Muscle of leg (tissue), 11 donors: ENCODE data around the gene MMS19. TPM values are rescaled to one million over a fixed set of nuclear protein-coding genes. Genes with fewer than 3 reads are reported as not detected.
A peak's percentile ranks its signal among the peaks of the same experiment; 100 is the strongest.

Experiments used
- DNase-seq: peaks from one replicate; pipeline ENCODE4 v3.0.0; 2013
- H3K27ac ChIP-seq: one replicate; pipeline ENCODE4 v1.5.1; 2013; ENCODE audit warnings: mild to moderate bottlenecking, low read length, control low read depth
- H3K27me3 ChIP-seq: one replicate; pipeline ENCODE4 v1.6.1; 2013; ENCODE audit warnings: low read length; ENCODE audit not compliant: control insufficient read depth, insufficient read depth
- H3K36me3 ChIP-seq: one replicate; pipeline ENCODE4 v1.6.1; 2013; ENCODE audit warnings: low read length; ENCODE audit not compliant: control insufficient read depth, insufficient read depth
- H3K4me1 ChIP-seq: one replicate; pipeline ENCODE4 v1.6.1; 2013; ENCODE audit warnings: low read length; ENCODE audit not compliant: control insufficient read depth, insufficient read depth
- H3K4me3 ChIP-seq: one replicate; pipeline ENCODE4 v1.5.1; 2013; ENCODE audit warnings: low read length, control low read depth
- H3K9me3 ChIP-seq: replicated peaks from 2 replicates; pipeline ENCODE4 v1.6.1; 2013; ENCODE audit warnings: low read depth, low read length; ENCODE audit not compliant: control insufficient read depth
- WGBS: methylation state at CpG from one replicate; pipeline ENCODE4 v1.1.5; 2013; ENCODE audit warnings: missing lambda C conversion rate; ENCODE audit not compliant: insufficient coverage; 5-methylcytosine and 5-hydroxymethylcytosine counted together
- polyA plus RNA-seq, 8 donors: library from polyadenylated mRNA; unstranded; fragments of 120-200 nt; gene quantifications; one replicate each; pipeline versions ENCODE4 v1.2.1 to v1.2.3, GENCODE V29; 2013; ENCODE audit warnings: inconsistent platforms in 1 of 8, low replicate concordance in 1 of 8; ENCODE audit not compliant: insufficient read length in 8 of 8, insufficient read depth in 1 of 8
- total RNA-seq: library from RNA; stranded (reverse); fragments of 120-200 nt; gene quantifications from one replicate; pipeline ENCODE4 v1.2.4, GENCODE V29; 2013

The MMS19 gene
- total and polyA plus RNA-seq, 9 donors, result 51.9 to 70.8 (median 64.9) TPM

DNA sequence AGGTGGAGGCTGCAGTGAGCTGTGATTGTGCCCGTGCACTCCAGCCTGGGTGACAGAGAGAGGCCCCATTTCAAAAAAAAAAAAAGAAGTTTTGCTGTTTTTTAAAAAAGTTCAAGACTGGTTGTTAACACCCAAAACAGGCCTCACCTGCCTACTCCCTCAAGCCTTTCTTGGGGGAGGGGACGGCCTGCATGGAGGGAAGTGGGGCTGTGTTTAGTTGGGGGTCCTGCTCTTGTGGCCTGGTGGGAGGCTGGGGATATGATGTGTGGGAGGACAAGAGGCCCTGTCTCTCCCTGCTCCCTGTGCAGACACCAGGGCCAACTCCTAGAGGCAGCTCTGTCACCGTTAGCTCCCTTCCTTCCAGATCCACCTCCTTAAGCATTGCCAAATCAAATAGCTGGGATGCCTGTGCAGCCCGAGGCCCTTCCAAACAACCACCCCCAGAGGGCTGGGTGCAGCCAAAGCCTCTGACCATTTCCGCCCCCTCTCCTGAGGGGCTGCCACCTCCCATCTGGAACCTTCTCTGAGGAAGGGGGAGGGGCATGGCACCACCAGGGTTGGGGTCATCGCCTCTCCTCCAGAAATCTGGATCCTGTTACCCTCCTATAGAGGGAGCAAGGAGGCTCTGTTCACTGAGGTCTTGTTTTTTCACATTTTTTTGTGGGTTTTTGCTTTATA is 41.4 kb upstream of the MMS19 start:
- H3K27me3 ChIP-seq, result no peaks in the 10 kb centered on the region
- no peak overlapping the region for H3K4me3 ChIP-seq
- H3K36me3 ChIP-seq, result peaks cover 3% of the 10 kb centered on the region
- H3K9me3 ChIP-seq, result no peaks in the 10 kb centered on the region
- peak overlapping the region; percentile 64 for H3K27ac ChIP-seq
- H3K4me1 ChIP-seq, result peaks cover 47% of the 10 kb centered on the region
- WGBS, result 20% methylated on average over 1 of the region's 6 CpGs
- DNase-seq, result peak; percentile 58

DNA sequence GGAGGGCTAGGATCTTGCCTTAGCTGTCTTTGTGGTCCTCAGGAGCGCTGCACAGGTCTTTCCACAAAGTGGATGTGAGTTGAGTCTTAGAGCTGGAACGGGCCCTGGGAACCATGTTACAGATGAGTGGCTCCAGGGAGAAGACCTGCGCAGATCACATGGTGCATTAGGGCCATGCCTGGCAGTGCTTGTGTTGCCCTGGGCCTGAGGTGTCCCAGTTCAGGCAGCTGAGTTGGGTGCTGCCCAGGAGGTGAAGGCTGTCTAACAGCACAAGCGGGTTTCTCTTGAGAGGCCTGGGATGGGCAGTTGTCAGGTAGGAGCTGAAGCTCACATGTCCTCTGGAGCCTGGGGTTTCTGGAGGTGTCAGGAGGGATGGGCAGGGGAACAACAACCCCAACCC is 40.6 kb upstream of the MMS19 start:
- no peaks in the 10 kb centered on the region for H3K9me3 ChIP-seq
- H3K27me3 ChIP-seq, result no peaks in the 10 kb centered on the region
- 80% methylated on average over 2 of the region's 4 CpGs for WGBS
- H3K27ac ChIP-seq, result peak overlapping the region; percentile 7
- peaks cover 49% of the 10 kb centered on the region for H3K4me1 ChIP-seq
- H3K4me3 ChIP-seq, result no peak overlapping the region
- peaks cover 3% of the 10 kb centered on the region for H3K36me3 ChIP-seq
- DNase-seq, result no peak

- no peaks in the 10 kb centered on the region for H3K27me3 ChIP-seq
- no peak for DNase-seq
- peaks cover 49% of the 10 kb centered on the region for H3K4me1 ChIP-seq
- no peak overlapping the region for H3K4me3 ChIP-seq
- peaks cover 3% of the 10 kb centered on the region for H3K36me3 ChIP-seq
- no peaks in the 10 kb centered on the region for H3K9me3 ChIP-seq
- H3K27ac ChIP-seq, result peak overlapping the region; percentile 7
- 42% methylated on average over 3 of the region's 4 CpGs for WGBS
Observed at GRCh38 chr10:97538411-97538810, 40.2 kb upstream of the MMS19 start.

- H3K27me3 ChIP-seq, result no peaks in the 10 kb centered on the region
- no CpG with 5 or more reads among the region's 5 CpGs for WGBS
- H3K4me1 ChIP-seq, result peaks cover 46% of the 10 kb centered on the region
- no peak overlapping the region for H3K27ac ChIP-seq
- no peak overlapping the region for H3K4me3 ChIP-seq
- H3K9me3 ChIP-seq, result no peaks in the 10 kb centered on the region
- no peak for DNase-seq
- H3K36me3 ChIP-seq, result peaks cover 3% of the 10 kb centered on the region
Observed at GRCh38 chr10:97537186-97537869, 39.1 kb upstream of the MMS19 start.

GRCh38 chr10:97534746-97535367 is 36.6 kb upstream of the MMS19 start:
- no peak overlapping the region for H3K27ac ChIP-seq
- H3K4me3 ChIP-seq, result no peak overlapping the region
- no peak for DNase-seq
- WGBS, result 95% methylated on average over 2 of the region's 6 CpGs
- H3K27me3 ChIP-seq, result no peaks in the 10 kb centered on the region
- H3K9me3 ChIP-seq, result no peaks in the 10 kb centered on the region
- H3K4me1 ChIP-seq, result peaks cover 25% of the 10 kb centered on the region
- peaks cover 3% of the 10 kb centered on the region for H3K36me3 ChIP-seq

- H3K27me3 ChIP-seq, result no peaks in the 10 kb centered on the region
- H3K4me3 ChIP-seq, result no peak overlapping the region
- H3K27ac ChIP-seq, result no peak overlapping the region
- peaks cover 3% of the 10 kb centered on the region for H3K36me3 ChIP-seq
- WGBS, result 70% methylated on average over 5 of the region's 6 CpGs
- no peaks in the 10 kb centered on the region for H3K9me3 ChIP-seq
- DNase-seq, result no peak
- H3K4me1 ChIP-seq, result peaks cover 21% of the 10 kb centered on the region
Observed at GRCh38 chr10:97533888-97534287, 35.7 kb upstream of the MMS19 start.

- peak overlapping the region; percentile 62 for H3K27ac ChIP-seq
- H3K9me3 ChIP-seq, result no peaks in the 10 kb centered on the region
- H3K4me3 ChIP-seq, result no peak overlapping the region
- peak; percentile 50 for DNase-seq
- H3K36me3 ChIP-seq, result peaks cover 3% of the 10 kb centered on the region
- WGBS, result 68% methylated on average over 5 of the region's 12 CpGs
- no peaks in the 10 kb centered on the region for H3K27me3 ChIP-seq
- peaks cover 21% of the 10 kb centered on the region for H3K4me1 ChIP-seq
Observed at GRCh38 chr10:97532935-97533671, 34.9 kb upstream of the MMS19 start.

GRCh38 chr10:97531401-97531986 is 33.3 kb upstream of the MMS19 start:
- WGBS, result 92% methylated on average over 6 of the region's 10 CpGs
- no peaks in the 10 kb centered on the region for H3K36me3 ChIP-seq

DNA sequence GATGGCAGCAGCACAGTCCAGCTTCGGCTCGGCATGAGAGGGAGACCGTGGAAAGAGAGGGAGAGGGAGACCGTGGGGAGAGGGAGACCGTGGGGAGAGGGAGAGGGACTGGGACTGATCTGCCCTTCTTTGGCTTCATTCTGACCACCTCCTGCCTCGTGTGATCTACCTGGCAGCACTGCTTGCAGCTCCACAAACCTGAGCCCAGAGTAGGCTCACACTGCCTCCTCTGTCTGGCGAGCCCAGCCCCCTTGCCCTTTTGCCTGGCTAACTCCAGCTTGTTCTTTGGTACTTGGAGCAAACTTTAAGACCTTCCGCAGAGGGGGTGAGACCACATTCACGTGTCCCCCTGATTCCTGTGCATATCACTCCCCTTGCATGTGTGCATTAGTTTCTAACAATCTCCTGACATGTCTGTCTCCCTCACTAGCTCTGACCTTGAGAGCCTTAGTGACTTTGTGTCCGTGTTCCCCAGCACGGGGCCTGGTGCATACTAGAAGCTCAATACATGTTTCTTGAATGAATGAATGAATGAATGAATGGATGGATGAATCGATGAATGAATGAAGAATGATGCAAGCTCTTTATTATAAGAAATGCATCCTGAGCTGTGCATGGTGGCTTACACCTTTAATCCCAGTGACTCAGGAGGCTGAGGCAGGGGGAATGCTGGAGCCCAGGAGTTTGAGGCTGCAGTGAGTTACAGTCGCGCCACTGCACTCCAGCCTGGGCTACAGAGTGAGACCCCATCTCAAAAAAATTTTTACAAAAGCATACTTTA is 31.7 kb upstream of the MMS19 start:
- 87% methylated on average over 4 of the region's 14 CpGs for WGBS
- Histone ChIP-seq H3K4me1 (peaks cover 21% of the 10 kb centered on the region), H3K36me3 (no peaks in the 10 kb centered on the region), H3K27ac (no peak overlapping the region), H3K4me3 (no peak overlapping the region), H3K9me3 (no peaks in the 10 kb centered on the region), H3K27me3 (no peaks in the 10 kb centered on the region)
- no peak for DNase-seq

More at GRCh38 chr10:97531401-97531986, 33.3 kb upstream of the MMS19 start:
- Histone ChIP-seq H3K27me3 (no peaks in the 10 kb centered on the region), H3K9me3 (no peaks in the 10 kb centered on the region), H3K4me1 (peaks cover 21% of the 10 kb centered on the region), H3K4me3 (no peak overlapping the region), H3K27ac (no peak overlapping the region)
- DNase-seq, result no peak
